Stimulated activated CD8-positive, alpha-beta memory T cell treated with anti-CD3 and anti-CD28 coated beads, Interleukin-4, amount 100 ng/mL, for 4 hours (primary cell): ENCODE results near the gene MTREX.
"Not testable (repeated sequence)": the region's sequence is repeated elsewhere in the genome, so short reads cannot be mapped to it uniquely, and the experiment has no call there.

Source experiments
- DNase-seq, 2 donors: peaks; one replicate each; pipeline ENCODE4 v3.0.0-alpha.2; 2020; ENCODE audit warnings: low read depth in 2 of 2, low spot score in 1 of 2

Gene MTREX

DNA sequence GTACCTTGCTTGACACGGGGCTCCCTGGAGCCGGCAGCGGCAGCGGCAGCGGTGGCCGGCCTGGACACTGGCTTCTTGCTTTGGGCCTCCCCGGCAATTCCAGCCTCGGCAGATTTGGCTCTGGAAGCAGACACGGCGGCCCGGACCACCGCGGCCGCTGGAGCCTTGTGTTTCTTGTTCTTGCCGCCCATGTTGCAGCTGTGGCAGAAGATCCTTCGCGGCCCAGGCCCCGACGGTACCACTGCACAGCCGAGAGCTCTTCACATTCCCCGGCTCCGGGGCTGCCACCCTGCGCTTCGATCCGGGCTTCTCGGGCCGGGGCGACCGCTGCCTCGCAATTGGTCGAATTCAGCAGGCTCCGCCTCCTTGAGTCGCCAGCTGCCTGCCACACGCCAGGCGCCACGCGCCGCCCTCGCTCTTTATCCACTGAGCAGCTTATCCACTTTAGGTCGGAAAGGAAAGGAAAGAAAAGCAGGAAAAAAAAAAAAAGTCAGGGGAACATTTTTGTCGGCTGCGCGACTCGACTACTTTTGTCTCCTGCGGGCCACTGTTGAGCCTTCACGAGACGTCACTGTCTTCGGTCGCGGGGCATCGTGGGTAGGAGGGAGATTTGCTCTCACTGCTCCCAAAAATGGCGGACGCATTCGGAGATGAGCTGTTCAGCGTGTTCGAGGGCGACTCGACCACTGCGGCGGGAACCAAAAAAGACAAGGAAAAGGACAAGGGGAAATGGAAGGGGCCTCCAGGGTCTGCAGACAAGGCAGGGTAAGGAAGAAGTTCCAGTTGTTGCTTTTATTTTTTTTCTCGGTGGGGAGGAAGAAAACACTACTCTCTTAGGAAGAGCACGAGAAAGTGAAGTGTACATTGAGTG, at the start of gene MTREX, which contains the start of gene DHX29:
Gene MTREX (plus strand): TSS at position 607 of the 871 bp plus-strand sequence. CDS start 25 bp downstream, at position 632.
Gene DHX29 (minus strand): TSS at position 312 of the 871 bp plus-strand sequence. CDS start 121 bp downstream, at position 191.
- DNase-seq: peak; percentile 72 to 74

DNA sequence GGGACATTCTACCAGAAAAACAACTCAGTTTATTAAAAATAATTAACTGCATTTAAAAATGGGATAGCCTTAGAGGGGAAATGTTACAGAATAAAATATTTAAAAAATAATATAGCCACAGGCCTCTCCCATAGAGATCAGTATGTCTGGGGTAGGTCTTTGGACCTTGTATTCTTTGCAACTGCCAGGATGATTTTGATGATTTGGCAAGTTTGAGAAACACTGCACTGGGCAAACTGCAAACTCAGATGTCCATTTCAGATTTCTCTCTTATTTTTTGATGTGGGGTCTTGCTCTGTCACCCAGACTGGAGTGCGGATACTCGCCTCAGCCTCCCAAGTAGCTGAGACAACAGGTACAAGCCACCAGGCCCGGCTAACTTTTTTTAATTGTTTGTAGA, 49.5 kb upstream of the MTREX start:
- no peak for DNase-seq

DNA sequence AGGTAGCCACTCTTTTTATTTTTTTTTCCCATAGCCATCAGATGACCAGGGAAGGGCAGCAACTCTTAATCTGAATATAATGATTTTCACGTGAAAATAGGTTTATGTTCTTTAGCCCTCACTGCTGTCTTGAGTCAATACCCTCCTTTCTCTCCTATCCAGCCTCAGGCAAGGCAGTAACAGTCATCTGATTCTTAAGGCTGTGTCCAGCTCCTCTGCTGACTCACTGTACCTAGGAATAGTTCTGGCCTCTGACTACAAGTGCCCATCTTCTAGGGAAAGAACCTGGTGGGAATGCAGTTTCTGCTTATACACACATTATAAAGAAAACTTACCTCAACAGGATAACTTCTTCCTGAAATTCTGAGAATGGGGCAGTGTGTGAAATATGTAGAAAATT, 31.0 kb upstream of the MTREX start:
- DNase-seq: no peak

DNA sequence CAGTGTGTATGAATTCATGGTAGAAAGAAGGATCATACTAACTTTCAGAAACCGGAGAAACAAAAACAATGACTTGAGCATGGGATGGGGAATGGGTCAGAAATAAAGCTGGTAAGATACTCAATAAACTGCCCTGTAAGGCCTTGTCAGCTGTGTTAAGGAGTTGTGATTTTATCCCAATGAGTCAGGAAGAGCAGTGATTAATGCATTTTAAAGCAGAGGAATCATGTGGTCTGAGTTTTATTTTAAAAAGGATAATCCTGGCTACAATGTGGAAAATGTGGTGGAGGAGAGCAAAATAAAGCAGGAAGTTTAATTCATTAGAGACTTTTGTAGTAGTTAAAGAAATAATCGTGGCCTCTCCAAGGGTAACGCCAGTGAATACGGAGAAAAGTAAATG, 29.0 kb upstream of the MTREX start:
- no peak for DNase-seq

DNA sequence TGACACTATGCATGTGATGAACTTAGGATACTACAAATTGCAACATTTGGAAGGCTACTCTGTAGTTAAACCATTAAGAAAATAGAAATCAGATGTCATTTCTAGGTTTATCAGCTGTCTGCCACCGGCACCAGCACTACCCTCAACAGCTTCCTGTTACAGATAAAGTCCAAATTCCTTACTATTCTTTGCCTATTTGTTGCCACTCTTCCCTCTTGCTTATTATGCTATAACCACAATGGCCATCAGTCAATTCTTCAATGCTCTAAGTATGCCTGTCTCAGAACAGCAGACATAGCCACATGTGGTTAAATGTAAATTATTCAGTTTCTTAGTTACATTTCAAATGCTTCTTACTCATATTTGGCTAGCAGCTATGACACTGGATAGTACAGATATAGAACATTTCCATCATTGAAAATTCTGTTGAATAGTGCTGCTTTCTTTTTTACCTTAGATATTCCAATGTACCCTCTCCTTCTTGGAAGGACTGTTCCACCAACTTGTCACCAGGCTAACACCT, 21.3 kb upstream of the MTREX start:
- no peak for DNase-seq

DNA sequence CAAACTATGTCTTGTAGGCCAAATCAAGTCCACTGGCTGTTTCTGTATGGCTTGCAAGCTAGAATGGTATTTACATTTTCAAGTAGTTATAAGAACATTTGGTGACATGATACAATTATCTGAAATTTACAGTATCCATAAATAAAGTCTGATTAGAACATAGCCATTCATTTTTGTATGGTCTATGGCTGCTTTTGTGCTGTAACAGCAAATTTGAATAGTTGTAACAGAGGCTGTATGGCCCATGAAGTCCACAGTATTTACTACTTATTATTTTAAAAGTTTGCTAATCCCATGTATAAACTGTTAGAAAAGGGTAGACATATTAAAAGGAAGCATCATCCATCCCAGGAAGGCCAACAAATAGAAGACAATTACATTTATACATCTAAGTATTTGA, 18.0 kb upstream of the MTREX start:
- DNase-seq: no peak

DNA sequence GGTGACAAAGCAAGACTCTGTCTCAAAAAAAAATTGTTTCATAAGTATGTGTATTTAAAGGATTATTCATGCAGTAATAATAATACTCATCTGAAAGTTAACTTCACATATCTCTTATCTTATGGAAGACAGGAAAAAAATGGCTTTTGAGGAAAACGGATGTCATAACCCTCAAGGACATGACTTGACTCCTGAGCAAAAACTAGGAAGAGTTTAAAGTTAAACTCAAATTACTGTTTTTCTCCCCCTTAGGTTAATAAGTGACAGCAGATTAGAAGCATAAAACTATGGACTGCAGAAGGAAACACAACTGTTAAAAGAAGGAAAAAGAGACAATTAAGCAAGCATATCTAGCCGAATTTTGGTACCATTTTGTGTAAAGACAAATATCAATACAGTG, 16.8 kb upstream of the MTREX start:
- DNase-seq: no peak

DNA sequence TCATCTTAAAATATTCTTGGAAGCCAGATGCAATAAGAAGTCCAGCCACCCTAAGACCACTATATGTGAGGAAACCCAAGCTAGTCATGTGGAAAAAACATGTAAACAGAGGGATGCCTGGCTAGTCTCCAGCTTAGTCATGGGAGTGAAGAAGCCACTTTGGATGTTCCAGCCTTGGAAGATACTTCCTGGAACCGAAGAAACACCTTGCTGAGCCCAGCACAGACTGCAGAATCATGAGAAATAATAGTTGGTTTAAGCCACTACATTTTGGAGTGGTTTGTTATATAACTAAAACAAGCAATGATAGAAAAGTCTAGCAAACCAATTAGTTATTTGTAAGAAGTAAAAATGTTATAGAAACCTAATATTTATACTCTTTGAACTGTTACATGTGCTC, 12.9 kb upstream of the MTREX start:
- DNase-seq: no peak

DNA sequence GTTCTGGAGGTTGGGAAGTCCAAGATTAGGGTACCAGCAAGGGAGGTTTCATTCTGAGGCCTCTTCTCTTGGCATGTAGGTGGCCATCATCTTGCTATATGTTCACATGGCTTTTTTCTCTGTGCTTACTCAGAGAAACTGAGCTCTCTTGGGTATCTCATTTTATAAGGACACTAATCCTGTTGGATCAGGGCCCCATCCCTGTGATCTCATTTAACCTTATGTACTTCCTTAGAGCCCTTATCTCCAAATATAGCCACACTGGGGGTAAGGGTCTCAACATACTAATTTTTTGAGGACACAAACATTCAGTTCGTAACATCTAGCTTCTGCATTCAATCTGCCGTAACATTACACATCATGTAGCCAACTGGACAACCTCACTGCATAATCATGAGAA, 6.9 kb upstream of the MTREX start:
- DNase-seq: no peak

DNA sequence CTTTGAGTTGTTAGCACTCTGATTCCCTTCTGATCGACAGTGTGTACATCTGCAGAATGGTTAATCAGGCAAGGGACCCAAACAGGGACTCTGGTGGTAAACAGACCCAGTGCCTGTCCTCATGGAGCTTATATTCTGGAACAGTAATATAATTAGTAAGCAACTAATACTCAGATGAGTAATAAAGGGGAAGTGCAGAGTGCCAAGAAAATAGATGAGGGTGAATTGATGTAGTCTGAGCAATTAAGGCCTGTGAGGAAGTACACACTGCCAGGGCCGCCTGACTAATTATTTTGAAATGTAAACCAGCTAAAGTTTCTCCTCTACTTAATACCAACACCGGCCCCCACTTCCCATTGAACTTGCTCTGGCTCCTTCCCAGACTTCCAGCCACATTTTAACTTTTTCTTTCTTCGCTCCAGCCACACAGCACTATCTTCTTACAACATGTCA, 4.5 kb upstream of the MTREX start:
- DNase-seq: no peak

DNA sequence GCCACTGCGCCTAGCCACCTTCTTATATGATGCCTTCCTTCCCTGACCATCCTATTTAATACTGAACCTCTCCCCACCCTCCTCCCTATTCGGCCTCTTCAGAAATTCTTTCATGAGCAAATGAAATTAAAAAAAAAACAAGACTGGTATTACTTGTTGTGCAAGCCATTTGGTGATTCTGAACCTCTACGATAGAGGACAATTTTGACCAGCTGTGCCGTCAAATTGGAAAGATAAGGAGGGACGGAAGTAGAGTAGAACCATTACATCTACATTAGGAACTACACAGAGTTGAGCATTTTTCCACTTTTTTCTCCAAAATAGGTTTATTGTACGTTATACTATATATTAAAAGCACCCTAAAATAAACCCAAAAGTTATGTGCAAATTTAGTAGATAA, 3.2 kb upstream of the MTREX start:
- DNase-seq: no peak

DNA sequence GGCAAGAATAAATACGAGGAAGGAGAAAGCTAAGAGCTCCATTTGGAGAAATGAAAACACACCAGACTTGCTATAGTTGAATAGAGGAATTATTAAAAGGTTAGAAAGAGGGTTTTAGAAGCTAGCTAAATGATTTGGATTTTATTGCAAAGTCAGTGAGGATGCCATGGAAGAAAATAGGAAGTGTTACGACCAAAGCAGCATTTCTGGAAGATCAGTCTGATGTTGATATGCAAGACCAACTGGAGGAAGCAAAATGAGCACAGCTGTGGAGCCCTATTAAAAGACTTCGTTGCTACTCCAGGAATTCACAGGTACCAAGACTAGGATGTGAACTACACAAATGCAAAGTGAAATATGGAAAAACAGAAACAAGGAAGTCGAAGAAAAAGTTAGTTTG, 2.4 kb upstream of the MTREX start:
- no peak for DNase-seq

DNA sequence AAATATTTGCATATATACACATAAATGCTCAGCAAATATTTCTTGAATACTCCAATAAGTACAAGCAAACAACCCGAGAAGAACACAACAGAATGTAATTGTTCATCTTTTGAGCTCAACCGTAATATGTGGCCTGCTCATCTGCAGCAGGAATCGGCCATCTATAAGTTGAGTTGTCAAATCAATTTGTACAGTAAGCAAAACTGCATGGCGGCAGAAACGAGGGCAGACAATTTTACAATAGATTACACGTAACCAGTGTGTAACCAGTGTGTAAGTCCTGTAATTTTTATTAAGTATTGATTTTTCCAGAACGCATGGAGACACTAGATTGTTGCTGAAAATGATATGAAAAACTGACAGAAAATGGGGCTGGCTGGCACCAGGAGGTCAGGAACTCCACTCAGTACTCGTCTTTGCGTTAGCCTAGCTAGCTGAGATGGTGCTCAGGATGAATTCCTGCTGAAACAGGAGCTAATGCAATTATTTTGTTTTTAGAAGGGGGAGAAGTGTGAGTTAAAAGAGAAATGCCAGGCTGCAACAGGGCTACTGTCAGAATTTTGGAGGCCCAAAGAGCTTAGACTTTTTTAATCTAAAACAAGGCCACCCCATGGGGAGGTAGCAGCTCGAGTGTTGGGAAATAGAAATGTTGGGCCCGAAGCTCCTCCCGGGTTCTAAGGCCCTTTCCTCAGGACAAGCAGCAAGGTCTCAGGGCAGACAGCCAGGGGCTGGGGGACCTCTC, 977 bp upstream of the MTREX start:
- DNase-seq: no peak

DNA sequence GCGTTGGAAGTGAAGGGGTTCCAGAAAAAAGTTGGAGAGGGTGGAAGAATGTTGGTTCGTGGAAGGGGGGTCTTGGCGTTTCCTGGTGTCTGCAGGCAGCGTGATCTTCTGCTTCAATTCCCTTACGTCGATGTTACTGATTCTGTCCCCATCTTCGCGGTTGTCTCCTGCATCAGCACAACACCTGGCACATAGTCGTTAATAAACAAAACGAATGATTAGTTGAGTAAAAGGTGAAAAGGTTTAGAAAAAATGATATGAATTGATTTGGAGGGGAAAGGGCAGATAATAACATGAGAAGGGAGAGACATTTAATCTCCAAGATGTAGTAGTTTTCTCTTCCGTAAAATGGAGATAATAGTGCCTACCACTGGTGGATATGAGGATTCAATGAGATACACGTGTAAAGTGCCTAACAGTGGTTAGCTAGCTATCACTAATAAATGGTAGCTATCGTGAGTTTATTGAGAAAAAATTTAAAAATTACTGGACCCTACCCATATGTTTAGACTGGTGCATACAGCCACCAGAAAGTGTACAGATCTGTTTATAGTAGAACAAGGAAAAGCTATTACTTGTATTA, 556 bp downstream of the MTREX start:
- DNase-seq: no peak

DNA sequence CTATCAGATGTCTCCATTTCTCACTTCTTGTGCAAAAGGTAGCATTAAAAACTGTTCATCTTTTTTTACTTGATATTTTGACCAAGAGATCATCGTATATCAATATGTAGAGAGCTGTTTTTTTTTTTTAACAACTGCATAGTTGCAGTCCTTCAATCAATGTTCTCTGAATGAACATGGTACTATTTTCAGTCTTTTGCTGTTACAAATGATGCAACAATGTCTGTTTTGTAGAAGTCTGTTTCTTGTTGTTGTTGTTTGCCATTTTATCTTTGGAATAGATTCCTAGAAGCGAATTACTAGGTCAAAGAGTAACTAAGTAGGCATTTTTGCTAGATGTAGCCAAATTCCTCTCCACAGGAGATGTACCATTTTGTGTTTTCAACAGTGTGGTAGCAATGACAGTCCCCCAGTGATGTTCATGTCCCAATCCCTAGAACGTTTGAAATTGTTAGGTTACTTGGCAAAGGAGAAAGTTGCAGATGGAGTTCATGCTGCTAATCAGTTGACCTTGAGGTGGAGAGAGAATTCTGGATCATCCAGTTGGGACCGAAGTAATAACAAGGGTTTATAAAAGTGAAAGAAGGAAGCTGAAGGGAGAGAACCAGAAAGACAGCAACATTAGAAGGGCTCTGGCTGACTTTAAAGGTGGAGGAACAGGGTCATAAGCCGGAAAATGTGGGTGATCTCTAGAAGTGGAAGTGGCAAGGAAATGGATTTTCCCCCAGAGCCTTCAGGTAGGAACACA, 6.3 kb downstream of the MTREX start:
- DNase-seq: no peak

DNA sequence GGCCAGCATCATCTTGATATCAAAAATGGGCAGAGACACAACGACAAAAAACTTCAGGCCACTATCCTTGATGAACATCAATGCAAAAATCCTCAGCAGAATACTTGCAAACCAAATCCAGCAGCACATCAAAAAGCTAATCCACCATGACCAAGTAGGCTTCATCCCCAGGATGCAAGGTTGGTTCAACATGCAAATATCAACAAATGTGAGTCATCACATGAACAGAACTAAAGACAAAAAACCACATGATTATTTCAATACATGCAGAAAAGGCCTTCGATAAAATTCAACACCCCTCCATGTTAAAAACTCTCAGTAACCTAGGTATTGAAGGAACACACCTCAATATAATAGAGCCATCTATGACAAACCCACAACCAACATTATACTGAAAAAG, 8.5 kb downstream of the MTREX start:
- no peak for DNase-seq

DNA sequence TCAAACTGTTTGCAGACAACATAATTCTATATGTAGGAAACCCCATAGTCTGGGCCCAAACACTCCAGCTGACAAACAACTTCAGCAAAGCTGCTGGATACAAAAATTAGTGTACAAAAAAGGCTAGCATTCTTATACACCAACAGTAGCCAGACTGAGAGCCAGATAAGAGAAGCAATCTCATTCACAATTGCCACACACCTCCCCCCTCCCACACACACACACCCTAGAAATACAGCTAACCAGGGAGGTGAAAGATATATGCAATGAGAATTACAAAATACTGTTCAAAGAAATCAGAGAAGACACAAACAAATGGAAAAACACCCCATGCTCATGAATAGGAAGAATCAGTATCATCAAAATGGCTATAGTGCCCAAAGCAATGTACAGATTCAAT, 9.0 kb downstream of the MTREX start:
- DNase-seq: no peak

DNA sequence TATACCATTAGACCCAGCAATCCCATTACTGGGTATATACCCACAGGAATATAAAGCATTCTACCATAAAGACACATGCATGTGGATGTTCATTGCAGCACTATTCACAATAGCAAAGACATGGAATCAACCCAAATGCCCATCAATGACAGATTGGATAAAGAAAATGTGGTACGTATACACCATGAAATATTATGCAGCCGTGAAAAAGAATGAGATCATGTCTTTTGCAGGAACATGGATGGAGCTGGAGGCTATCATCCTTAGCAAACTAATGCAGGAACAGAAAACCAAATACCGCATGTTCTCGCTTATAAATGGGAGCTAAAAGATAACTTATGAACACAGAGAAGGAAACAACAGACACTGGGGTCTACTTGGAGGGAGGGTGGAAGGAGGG, 10.4 kb downstream of the MTREX start:
- not testable (repeated sequence) for DNase-seq

DNA sequence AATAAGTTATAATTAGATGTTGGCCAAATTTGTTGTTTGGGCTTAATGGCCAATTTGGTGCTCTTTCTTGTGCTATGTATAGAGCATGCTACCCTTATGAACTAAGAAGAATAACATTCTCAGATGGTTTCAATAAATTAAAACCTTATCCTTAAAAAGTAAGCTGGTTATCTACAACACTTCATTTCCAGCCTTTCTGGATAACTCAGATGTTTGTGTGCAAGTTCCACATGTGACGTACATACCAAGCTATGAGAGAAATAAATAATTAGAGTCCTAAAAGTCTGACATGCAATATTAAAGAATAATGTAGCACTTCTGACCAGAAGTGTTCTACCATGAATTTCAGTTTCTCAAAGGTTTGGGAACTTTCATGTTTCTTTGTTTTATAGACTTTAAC, 11.7 kb downstream of the MTREX start:
- no peak for DNase-seq

DNA sequence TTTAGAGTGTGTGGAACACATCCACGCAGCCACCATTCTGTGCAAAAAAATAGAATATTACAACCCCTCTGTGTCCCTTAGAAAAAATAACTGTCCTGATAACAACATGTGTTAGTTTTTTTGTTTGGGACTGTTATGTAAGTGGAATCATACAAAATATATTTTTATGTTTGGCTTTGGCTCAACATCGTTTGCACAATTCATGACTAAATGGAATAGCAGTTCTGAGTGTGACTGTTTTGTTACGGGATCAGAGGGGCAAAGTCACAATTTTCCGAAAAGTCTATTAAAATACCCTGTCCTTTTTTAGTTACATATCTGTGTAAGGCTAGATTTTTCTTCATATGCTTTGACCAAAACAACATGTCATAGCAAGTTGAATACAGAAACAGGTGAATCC, 12.8 kb downstream of the MTREX start:
- DNase-seq: no peak

DNA sequence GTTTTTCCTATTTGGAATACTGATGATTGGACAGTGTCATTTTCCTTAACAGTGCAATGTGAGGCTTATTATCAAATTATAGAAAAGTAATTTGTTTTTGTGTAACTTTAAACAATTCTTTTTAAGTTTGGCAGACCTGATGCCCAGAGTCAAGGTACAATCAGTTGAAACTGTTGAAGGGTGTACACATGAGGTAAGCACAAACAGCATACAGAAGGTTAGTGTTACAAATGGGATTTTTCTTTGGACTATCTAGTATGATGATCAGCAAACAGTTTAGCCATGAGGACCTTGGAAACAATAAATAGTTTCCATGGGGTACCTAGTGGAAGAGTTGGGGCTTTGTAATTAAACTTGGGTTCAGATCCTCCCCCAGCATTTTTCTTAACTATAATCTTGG, 16.2 kb downstream of the MTREX start:
- DNase-seq: no peak
